Progenitor cell of endocrine pancreas (in vitro differentiated cells): ENCODE data around the gene TMEM97. TPM values are rescaled to one million over a fixed set of nuclear protein-coding genes. Genes with fewer than 3 reads are reported as not detected.

ENCODE experiments used
- DNase-seq: peaks from one replicate; pipeline ENCODE4 v3.0.0; 2021; ENCODE audit warnings: low spot score; ENCODE audit not compliant: unreplicated experiment
- H3K27ac Mint-ChIP-seq: 2 replicates; pipeline ENCODE4 v1.8.0; 2021; ENCODE audit warnings: mild to moderate bottlenecking, moderate library complexity, mixed read lengths
- H3K27me3 Mint-ChIP-seq: 2 replicates; pipeline ENCODE4 v1.8.0; 2021; ENCODE audit warnings: mixed read lengths
- H3K36me3 Mint-ChIP-seq: 2 replicates; pipeline ENCODE4 v1.8.0; 2022; ENCODE audit warnings: mixed read lengths; ENCODE audit not compliant: insufficient read depth
- H3K4me1 Mint-ChIP-seq: 2 replicates; pipeline ENCODE4 v1.8.0; 2021; ENCODE audit warnings: low read depth, mixed read lengths
- H3K4me3 Mint-ChIP-seq: 2 replicates; pipeline ENCODE4 v1.8.0; 2021; ENCODE audit warnings: low read depth, mild to moderate bottlenecking, moderate library complexity, mixed read lengths
- H3K9me3 Mint-ChIP-seq: 2 replicates; pipeline ENCODE4 v1.8.0; 2021; ENCODE audit warnings: low read depth, mixed read lengths
- total RNA-seq: library from RNA; stranded (reverse); gene quantifications from 2 replicates; pipeline ENCODE4 v1.2.1, GENCODE V29; 2021
- TF ChIP-seq, protein P1 (sequence below): fragments of 200-600 bp; sonication (generic); IDR thresholded peaks from one replicate; pipeline ENCODE4 v1.5.0; 2021; ENCODE audit warnings: antibody characterized with exemption, mild to moderate bottlenecking; ENCODE audit not compliant: unreplicated experiment

Gene TMEM97
- total RNA-seq, 1 donor from 2014 or later = 102 TPM

DNA sequence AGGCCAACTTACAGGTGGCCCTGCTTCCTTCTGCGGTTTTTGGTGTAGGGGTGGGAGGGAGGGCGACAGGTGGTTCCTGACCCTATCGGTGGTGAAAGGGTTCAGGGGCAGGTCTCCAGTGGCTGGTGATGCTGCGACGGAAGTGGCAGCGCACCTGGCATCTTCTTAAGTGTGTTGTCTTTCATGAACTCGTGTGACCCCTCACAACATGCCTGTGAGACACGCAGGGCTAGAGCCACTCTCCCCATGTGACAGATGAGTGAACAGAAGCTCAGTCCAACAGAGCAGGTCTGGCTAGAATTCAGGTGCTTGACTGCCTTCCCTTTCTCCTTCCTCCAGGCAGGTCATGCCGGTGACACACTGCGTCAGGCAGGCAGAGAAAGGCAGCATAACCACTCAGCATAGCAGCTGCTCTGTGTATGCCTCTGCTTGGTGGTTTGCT lies 24.5 kb downstream of the TMEM97 start:
- DNase-seq = no peak
- Mint-ChIP-seq H3K4me1 (no peaks in the 10 kb centered on the region), H3K36me3 (peaks cover 7% of the 10 kb centered on the region), H3K27ac (no peak overlapping the region), H3K27me3 (no peaks in the 10 kb centered on the region), H3K4me3 (no peak overlapping the region), H3K9me3 (no peaks in the 10 kb centered on the region)
- TF ChIP-seq, protein P1, sequence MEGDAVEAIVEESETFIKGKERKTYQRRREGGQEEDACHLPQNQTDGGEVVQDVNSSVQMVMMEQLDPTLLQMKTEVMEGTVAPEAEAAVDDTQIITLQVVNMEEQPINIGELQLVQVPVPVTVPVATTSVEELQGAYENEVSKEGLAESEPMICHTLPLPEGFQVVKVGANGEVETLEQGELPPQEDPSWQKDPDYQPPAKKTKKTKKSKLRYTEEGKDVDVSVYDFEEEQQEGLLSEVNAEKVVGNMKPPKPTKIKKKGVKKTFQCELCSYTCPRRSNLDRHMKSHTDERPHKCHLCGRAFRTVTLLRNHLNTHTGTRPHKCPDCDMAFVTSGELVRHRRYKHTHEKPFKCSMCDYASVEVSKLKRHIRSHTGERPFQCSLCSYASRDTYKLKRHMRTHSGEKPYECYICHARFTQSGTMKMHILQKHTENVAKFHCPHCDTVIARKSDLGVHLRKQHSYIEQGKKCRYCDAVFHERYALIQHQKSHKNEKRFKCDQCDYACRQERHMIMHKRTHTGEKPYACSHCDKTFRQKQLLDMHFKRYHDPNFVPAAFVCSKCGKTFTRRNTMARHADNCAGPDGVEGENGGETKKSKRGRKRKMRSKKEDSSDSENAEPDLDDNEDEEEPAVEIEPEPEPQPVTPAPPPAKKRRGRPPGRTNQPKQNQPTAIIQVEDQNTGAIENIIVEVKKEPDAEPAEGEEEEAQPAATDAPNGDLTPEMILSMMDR = no peak

DNA sequence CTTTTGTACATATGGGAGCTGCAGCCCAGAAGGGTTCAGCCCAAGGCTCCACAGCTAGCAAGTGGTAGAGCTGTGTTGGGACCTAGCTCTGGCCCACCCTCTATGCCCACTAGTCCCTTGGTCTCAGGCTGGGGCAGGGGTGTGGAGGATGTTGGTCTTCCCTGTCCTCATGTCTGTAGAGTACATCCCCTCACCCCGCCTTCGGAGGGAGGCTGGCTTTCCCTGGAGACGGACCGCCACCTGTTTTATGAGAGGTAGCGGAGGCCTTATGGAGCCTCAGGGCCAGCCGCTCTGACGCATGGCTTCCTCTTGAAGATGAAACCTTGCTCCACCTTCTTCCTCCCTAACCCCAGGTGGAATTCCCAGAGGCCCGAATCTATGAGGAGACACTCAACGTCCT lies 25.0 kb downstream of the TMEM97 start:
- Mint-ChIP-seq H3K4me1 (no peaks in the 10 kb centered on the region), H3K4me3 (no peak overlapping the region), H3K36me3 (peaks cover 7% of the 10 kb centered on the region), H3K27ac (no peak overlapping the region), H3K27me3 (no peaks in the 10 kb centered on the region), H3K9me3 (no peaks in the 10 kb centered on the region)
- no peak for DNase-seq
- TF ChIP-seq, protein P1 = no peak

DNA sequence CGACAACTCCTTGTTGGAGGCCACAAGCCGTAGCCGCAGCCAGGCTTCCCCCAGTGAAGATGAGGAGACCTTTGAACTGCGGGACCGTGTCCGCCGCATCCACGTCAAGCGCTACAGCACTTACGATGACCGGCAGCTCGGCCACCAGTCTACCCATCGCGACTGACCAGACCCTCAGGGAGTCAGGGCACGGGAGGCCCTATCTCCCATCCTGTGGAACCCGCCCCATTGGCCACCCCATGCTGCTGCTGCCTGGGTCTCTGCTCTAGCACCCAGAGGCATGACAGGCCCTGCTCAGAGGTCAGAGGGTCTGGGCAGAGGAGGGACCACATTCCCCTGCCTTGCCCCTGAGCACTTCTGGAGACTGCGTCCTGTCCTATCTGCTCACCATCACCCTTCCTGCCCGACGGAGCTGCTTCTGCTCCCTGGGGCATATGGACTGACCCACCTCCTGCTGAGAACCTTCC lies 25.5 kb downstream of the TMEM97 start:
- H3K27me3 Mint-ChIP-seq = no peaks in the 10 kb centered on the region
- TF ChIP-seq, protein P1 = no peak
- H3K27ac Mint-ChIP-seq = no peak overlapping the region
- no peaks in the 10 kb centered on the region for H3K9me3 Mint-ChIP-seq
- peaks cover 7% of the 10 kb centered on the region for H3K36me3 Mint-ChIP-seq
- no peak overlapping the region for H3K4me3 Mint-ChIP-seq
- no peak for DNase-seq
- no peaks in the 10 kb centered on the region for H3K4me1 Mint-ChIP-seq

DNA sequence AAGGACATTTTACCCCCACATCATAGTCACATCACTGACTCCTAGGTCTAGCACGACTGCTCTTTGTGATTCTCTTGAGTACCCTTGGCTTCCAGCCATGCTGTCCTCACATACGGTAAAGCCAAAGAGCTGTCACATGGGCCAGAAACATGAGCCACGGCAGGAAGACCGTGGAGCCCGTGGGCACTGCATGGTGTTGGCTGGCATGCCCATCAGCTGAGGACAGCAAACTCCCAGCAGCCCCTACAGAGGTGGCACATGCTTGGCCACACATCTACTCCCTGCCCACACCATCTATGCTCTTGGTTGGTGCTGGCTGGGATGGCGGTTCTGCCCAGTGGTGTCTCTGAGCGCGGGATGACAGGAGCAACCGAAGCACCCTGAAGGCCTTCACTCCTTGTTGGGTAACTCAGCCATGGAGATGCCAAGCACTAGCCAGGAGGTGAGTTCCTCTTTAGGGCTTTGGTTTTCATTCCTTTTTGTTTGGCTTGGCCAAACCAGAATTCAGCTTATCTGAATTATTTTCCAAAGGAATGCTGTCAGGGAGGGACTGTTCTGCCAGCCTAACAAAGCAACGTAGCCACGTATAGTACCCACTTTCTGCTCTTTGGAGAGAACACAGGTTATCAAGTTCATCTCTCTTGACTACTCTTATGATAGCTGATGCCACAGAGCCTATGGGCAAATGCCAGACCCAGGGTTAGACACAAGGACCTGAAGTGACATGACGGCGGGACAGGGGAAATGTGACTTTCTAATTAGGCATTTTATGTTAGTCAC lies 26.6 kb downstream of the TMEM97 start:
- H3K27ac Mint-ChIP-seq = peak overlapping the region; percentile 56
- peaks cover 9% of the 10 kb centered on the region for H3K36me3 Mint-ChIP-seq
- H3K4me3 Mint-ChIP-seq = no peak overlapping the region
- DNase-seq = no peak
- TF ChIP-seq, protein P1 = no peak
- no peaks in the 10 kb centered on the region for H3K9me3 Mint-ChIP-seq
- no peaks in the 10 kb centered on the region for H3K4me1 Mint-ChIP-seq
- H3K27me3 Mint-ChIP-seq = no peaks in the 10 kb centered on the region

DNA sequence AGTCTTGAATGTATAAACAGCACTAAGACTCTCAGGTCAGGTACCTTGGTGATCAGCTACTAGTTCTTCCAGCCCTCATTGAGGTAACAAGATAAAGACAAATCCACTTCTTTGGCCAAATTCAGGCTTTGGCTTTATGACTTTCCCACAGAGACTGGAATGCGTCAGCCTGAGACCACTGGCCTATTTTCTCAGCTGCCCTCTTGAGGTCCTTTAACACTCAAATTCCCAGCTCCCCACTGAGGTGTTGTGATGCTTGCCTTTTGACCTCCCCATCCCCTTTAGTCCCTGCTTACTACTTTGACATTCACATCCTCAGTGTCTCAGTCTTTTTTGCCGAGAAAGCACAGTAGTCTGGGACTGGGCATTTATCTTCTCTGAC lies 27.2 kb downstream of the TMEM97 start:
- Mint-ChIP-seq H3K4me1 (no peaks in the 10 kb centered on the region), H3K9me3 (no peaks in the 10 kb centered on the region), H3K36me3 (peaks cover 13% of the 10 kb centered on the region), H3K4me3 (no peak overlapping the region), H3K27ac (no peak overlapping the region), H3K27me3 (no peaks in the 10 kb centered on the region)
- TF ChIP-seq, protein P1 = no peak
- no peak for DNase-seq
